Bronchial epithelial cell (primary cell): ENCODE results near the gene LRRC57. TPM values are rescaled to one million over a fixed set of nuclear protein-coding genes. Genes with fewer than 3 reads are reported as not detected.
A peak's percentile ranks its signal among the peaks of the same experiment; 100 is the strongest.

Experiments used
- DNase-seq: peaks from one replicate; pipeline ENCODE4 v3.0.0-alpha.2; 2010; ENCODE audit warnings: low read depth
- FAIRE-seq: peaks from 2 replicates; lab custom pipeline; 2011; peaks lifted over from hg19 to GRCh38; lab: Jason Lieb, UNC
- H3K27me3 ChIP-seq: 2 replicates; pipeline ENCODE4 v1.5.1; 2011; ENCODE audit warnings: low read length; ENCODE audit not compliant: control insufficient read depth, insufficient read depth
- H3K36me3 ChIP-seq: 2 replicates; pipeline ENCODE4 v1.5.1; 2011; ENCODE audit warnings: low read length; ENCODE audit not compliant: control insufficient read depth, insufficient read depth
- H3K4me3 ChIP-seq: 2 replicates; pipeline ENCODE4 v1.5.1; 2011; ENCODE audit warnings: mild to moderate bottlenecking, low read depth, low read length, control low read depth
- total RNA-seq: library from RNA; depleted of rRNA; stranded (reverse); fragments of >200 nt; gene quantifications from 2 replicates; pipeline ENCODE4 v1.2.1, GENCODE V29; 2014
- TF ChIP-seq, protein P1 (sequence below): IDR thresholded peaks from 2 replicates; pipeline ENCODE4 v1.5.1; 2011; ENCODE audit warnings: mild to moderate bottlenecking, moderate library complexity, low read length, control low read depth, inconsistent platforms; ENCODE audit not compliant: insufficient read depth, severe bottlenecking

LRRC57 gene
- total RNA-seq, 1 donor from 2014 or later, result 17.1 TPM

DNA sequence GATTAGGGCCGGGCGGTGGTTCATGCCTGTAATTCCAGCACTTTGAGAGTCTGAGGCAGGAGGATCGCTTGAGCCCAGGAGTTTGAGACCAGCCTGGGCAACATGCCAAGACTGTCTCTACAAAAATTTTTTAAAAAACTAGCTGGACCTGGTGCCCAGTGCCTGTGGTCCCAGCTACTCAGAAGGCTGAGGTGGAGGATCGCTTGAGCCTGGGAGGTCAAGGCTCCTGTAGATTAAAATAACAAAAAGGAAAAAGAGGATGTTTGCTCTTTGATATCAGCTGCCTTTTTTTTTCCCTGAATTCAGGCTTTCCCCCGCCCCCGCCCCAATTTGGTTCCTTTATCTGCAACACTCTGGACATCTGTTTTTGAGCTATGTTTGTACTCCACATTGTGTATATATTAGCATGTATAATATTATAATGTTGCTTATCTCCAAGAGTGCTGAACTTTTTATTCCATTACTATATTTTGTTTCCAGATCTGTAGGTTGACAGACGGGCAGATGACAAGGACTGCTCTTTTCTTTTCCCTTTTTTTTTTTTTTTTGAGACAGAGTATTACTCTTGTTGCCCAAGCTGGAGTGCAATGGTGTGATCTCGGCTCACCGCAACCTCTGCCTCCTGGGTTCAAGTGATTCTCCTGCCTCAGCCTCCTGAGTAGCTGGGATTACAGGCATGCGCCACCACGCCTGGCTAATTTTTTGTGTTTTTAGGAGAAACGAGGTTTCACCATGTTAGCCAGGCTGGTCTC is 48.6 kb downstream of the LRRC57 start:
- DNase-seq (no peak), FAIRE-seq (no peak)
- Histone ChIP-seq H3K36me3 (peaks cover 1% of the 10 kb centered on the region), H3K27me3 (no peaks in the 10 kb centered on the region), H3K4me3 (no peak overlapping the region)
- TF ChIP-seq, protein P1, sequence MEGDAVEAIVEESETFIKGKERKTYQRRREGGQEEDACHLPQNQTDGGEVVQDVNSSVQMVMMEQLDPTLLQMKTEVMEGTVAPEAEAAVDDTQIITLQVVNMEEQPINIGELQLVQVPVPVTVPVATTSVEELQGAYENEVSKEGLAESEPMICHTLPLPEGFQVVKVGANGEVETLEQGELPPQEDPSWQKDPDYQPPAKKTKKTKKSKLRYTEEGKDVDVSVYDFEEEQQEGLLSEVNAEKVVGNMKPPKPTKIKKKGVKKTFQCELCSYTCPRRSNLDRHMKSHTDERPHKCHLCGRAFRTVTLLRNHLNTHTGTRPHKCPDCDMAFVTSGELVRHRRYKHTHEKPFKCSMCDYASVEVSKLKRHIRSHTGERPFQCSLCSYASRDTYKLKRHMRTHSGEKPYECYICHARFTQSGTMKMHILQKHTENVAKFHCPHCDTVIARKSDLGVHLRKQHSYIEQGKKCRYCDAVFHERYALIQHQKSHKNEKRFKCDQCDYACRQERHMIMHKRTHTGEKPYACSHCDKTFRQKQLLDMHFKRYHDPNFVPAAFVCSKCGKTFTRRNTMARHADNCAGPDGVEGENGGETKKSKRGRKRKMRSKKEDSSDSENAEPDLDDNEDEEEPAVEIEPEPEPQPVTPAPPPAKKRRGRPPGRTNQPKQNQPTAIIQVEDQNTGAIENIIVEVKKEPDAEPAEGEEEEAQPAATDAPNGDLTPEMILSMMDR, result no peak

DNA sequence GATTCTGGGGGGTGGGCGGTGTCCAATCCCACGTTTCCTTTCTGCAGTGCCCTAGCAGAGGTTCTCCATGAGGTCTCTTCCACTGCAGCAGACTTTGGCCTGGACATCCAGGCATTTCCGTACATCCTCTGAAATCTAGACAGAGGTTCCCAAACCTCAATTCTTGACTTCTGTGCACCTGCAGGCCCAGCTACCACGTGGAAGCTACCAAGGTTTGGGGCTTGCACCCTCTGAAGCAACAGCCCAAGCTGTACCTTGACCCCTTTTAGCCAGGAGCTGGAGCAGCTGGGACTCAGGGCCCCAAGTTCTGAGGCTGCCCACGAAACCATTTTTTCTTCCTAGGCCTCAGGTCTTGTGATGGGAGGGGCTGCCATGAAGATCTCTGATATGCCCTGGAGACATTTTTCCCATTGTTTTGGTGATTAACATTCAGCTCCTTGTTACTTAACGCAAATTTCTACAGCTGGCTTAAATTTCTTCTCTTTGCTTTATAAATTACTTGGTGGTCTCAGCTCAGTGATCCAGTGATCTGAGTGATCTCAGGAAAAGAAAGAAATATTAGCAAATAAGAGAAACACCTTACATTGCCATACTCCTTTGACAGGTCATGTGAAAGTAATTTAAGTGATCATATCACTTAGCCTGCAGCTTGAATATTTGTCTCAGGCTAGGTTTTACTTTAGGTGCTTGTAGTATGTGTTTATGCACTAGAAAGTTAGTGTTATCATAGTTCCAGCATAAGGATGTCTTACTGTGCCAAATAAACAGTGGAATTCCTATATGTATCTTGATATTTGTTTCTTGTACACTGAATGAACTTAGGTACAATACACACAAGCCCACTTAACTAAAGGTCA is 50.2 kb downstream of the LRRC57 start:
- no peak for FAIRE-seq
- peaks cover 1% of the 10 kb centered on the region for H3K36me3 ChIP-seq
- no peak for DNase-seq
- no peak overlapping the region for H3K4me3 ChIP-seq
- H3K27me3 ChIP-seq, result no peaks in the 10 kb centered on the region
- TF ChIP-seq, protein P1, result no peak

DNA sequence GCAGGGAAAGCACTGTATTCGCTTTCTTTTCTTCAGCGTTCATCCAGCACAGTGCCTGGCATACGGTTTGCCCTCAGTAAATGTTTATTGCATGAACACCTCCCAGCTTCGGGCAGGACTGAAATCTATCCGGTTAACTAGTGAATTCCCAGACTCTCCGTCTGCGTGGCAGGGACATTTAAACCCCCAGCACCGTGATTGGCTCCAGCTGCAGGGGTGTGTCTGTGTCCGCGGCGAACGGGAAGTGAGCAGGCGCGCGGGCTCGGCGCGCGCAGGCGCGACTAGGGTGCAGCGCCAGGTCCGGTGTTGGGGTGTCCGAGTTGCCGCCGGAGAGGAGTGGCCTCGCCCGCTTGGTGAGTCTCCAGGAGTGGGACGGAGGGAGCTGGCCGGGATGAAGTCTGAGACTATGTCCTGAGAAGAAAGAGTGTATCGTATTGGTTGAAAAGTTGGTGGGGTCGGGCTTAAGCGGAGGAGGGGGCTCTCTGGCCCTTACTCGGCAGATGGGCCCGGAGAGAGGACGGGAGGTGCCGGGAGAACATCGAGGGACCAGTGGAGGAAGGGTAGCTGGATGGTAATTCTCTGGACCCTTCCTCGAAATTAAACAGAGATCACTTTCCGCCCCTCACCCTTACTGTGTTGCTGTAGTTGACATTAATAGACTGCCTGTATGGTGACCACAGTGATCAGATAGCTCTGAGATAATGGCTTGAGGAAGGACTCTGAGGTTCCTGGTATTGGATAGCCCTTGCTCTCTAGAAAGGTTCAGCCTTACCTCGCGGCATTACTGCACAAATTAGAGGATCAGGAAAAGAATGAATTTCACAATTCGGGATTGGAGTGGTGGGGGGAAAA is 53.0 kb downstream of the LRRC57 start, which contains the start of gene SNAP23:
Gene SNAP23, plus strand, starts transcription at position 274 of the 852 bp plus-strand sequence. CDS start 16,213 bp downstream, outside the sequence.
- FAIRE-seq, result no peak
- DNase-seq, result peak; percentile 91
- TF ChIP-seq, protein P1, result no peak

GRCh38 chr15:42494998-42495360 is 53.6 kb downstream of the LRRC57 start:
- peak; percentile 76 for DNase-seq
- no peak for FAIRE-seq
- TF ChIP-seq, protein P1, result no peak
- Histone ChIP-seq H3K4me3 (peak overlapping the region; percentile 86), H3K27me3 (no peaks in the 10 kb centered on the region), H3K36me3 (peaks cover 1% of the 10 kb centered on the region)

More for the DNA sequence above, 53.0 kb downstream of the LRRC57 start, which contains the start of gene SNAP23:
- no peaks in the 10 kb centered on the region for H3K27me3 ChIP-seq
- H3K4me3 ChIP-seq, result peak within 1 kb of the TSS; percentile 86
- peaks cover 1% of the 10 kb centered on the region for H3K36me3 ChIP-seq

GRCh38 chr15:42493679-42494078 is 54.9 kb downstream of the LRRC57 start:
- FAIRE-seq, result no peak
- DNase-seq, result no peak
- TF ChIP-seq, protein P1, result no peak
- H3K4me3 ChIP-seq, result no peak overlapping the region
- peaks cover 1% of the 10 kb centered on the region for H3K36me3 ChIP-seq
- no peaks in the 10 kb centered on the region for H3K27me3 ChIP-seq
